ENCODE measurements around the gene LUZP1. TPM values are rescaled to one million over a fixed set of nuclear protein-coding genes. Genes with fewer than 3 reads are reported as not detected.

Gene LUZP1
- total and polyA plus RNA-seq, 4 donors: 2.6 to 9.3 (median 5.1) TPM

- Histone ChIP-seq H3K27ac (ENCODE audit: low read depth in 1 of 2, low read length in 2 of 2) (no peak overlapping the region), H3K4me3 (ENCODE audit: low read depth in 1 of 3, low read length in 3 of 3) (no peak overlapping the region), H3K27me3 (ENCODE audit: control insufficient read depth in 4 of 4, insufficient read depth in 4 of 4, low read length in 3 of 4) (no peaks in the 10 kb centered on the region), H3K36me3 (ENCODE audit: control insufficient read depth in 4 of 4, insufficient read depth in 3 of 4, low read depth in 1 of 4, low read length in 3 of 4) (peaks cover 0 to 8% (median 5%) of the 10 kb centered on the region in 4 donors), H3K4me1 (ENCODE audit: control insufficient read depth in 4 of 4, insufficient read depth in 4 of 4, low read length in 3 of 4) (no peaks in the 10 kb centered on the region), H3K9me3 (ENCODE audit: control insufficient read depth in 4 of 4, low read length in 3 of 4) (no peaks in the 10 kb centered on the region), H3K9ac (ENCODE audit: low read depth in 1 of 2, low read length in 2 of 2) (no peak overlapping the region)
- WGBS: 93% methylated on average over 4 of the region's 4 CpGs
- no peak for DNase-seq (ENCODE audit: low spot score)
- TF ChIP-seq TAF1 (conservative IDR thresholded peaks at IDR 0.05) (no peak), GABPA (IDR thresholded peaks at IDR 0.05 in 1 of 2, conservative IDR thresholded peaks at IDR 0.05 in 1 of 2) (no peak), HNF4G (IDR thresholded peaks at IDR 0.05) (no peak), ATF3 (IDR thresholded peaks at IDR 0.05) (no peak), CTCF (IDR thresholded peaks at IDR 0.05; ENCODE audit: low read depth, low read length, missing input control) (no peak), YY1 (IDR thresholded peaks at IDR 0.05) (no peak), RXRA (IDR thresholded peaks at IDR 0.05) (no peak), EGR1 (IDR thresholded peaks at IDR 0.05; ENCODE audit: low read depth in 2 of 2) (no peak), JUND (IDR thresholded peaks at IDR 0.05) (no peak), SP1 (IDR thresholded peaks at IDR 0.05) (no peak), FOXA1 (IDR thresholded peaks at IDR 0.05) (no peak), MAX (IDR thresholded peaks at IDR 0.05) (no peak), RAD21 (IDR thresholded peaks at IDR 0.05) (no peak), FOXA2 (IDR thresholded peaks at IDR 0.05) (no peak), NR2F2 (IDR thresholded peaks at IDR 0.05) (no peak), ZBTB33 (IDR thresholded peaks at IDR 0.05) (no peak), HNF4A (conservative IDR thresholded peaks at IDR 0.05) (no peak), REST (IDR thresholded peaks at IDR 0.05) (no peak)
These were observed 117.3 kb downstream of the LUZP1 start for GRCh38 chr1:23051290-23051909.

All from liver (tissue), 9 donors.